OCI-LY1 (cell line): ENCODE data around the gene UXT.

Experiments used
- H2AFZ ChIP-seq: fragments of 200-600 bp; sonication (generic), shearing (Covaris generic); 2 replicates; pipeline ENCODE4 v1.6.0; 2014; ENCODE audit warnings: antibody characterized with exemption, mild to moderate bottlenecking, low read length
- H3F3A ChIP-seq: fragments of 200-600 bp; sonication (generic), shearing (Covaris generic); 2 replicates; pipeline ENCODE4 v1.6.0; 2014; ENCODE audit warnings: mild to moderate bottlenecking, antibody characterized with exemption, low read length, moderate library complexity; ENCODE audit not compliant: insufficient read depth
- H3K27ac ChIP-seq: fragments of 200-600 bp; sonication (generic); 2 replicates; pipeline ENCODE4 v1.5.1; 2014; ENCODE audit warnings: low read length, mixed run types, mild to moderate bottlenecking, low read depth; ENCODE audit not compliant: poor library complexity, severe bottlenecking
- H3K27me3 ChIP-seq: fragments of 200-600 bp; sonication (generic); 2 replicates; pipeline ENCODE4 v1.6.0; 2014; ENCODE audit warnings: antibody characterized with exemption, mild to moderate bottlenecking, low read length, moderate library complexity; ENCODE audit not compliant: insufficient read depth
- H3K36me3 ChIP-seq: fragments of 200-600 bp; sonication (generic); 2 replicates; pipeline ENCODE4 v1.6.1; 2014; ENCODE audit warnings: mild to moderate bottlenecking, antibody characterized with exemption, low read length, moderate library complexity, mixed read lengths; ENCODE audit not compliant: insufficient read depth
- H3K4me1 ChIP-seq: fragments of 200-600 bp; sonication (generic); 2 replicates; pipeline ENCODE4 v1.5.1; 2014; ENCODE audit warnings: mild to moderate bottlenecking, low read length, moderate library complexity; ENCODE audit not compliant: insufficient read depth, severe bottlenecking
- H3K4me2 ChIP-seq: fragments of 200-600 bp; sonication (generic), shearing (Covaris generic); 2 replicates; pipeline ENCODE4 v1.6.1; 2014; ENCODE audit warnings: low read length
- H3K4me3 ChIP-seq: fragments of 200-600 bp; sonication (generic); 2 replicates; pipeline ENCODE4 v1.5.1; 2014; ENCODE audit warnings: low read length, low read depth, mild to moderate bottlenecking, mixed read lengths; ENCODE audit not compliant: poor library complexity, severe bottlenecking
- H3K79me2 ChIP-seq: fragments of 200-600 bp; shearing (Covaris generic); 2 replicates; pipeline ENCODE4 v1.6.1; 2016; ENCODE audit warnings: mixed run types, low read length, mixed read lengths; ENCODE audit not compliant: insufficient read depth
- H3K9ac ChIP-seq: fragments of 200-600 bp; sonication (generic), shearing (Covaris generic); 2 replicates; pipeline ENCODE4 v1.6.1; 2014; ENCODE audit warnings: mild to moderate bottlenecking, low read length, mixed read lengths
- H3K9me2 ChIP-seq: fragments of 200-600 bp; sonication (generic), shearing (Covaris generic); 2 replicates; pipeline ENCODE4 v1.6.1; 2014; ENCODE audit warnings: low read depth, mild to moderate bottlenecking, low read length, mixed read lengths
- H3K9me3 ChIP-seq: fragments of 200-600 bp; shearing (Covaris generic); 2 replicates; pipeline ENCODE4 v1.6.1; 2014; ENCODE audit warnings: low read length, mixed read lengths
- H4K20me1 ChIP-seq: fragments of 200-600 bp; sonication (generic), shearing (Covaris generic); 2 replicates; pipeline ENCODE4 v1.6.0; 2016; ENCODE audit warnings: mild to moderate bottlenecking, low read length; ENCODE audit not compliant: insufficient read depth
- CTCF ChIP-seq: fragments of 200-600 bp; sonication (generic), shearing (Covaris generic); IDR thresholded peaks from 2 replicates; pipeline ENCODE4 v1.5.1; 2017; ENCODE audit warnings: mild to moderate bottlenecking, antibody characterized with exemption, low read length, moderate library complexity, mixed read lengths
- EZH2 ChIP-seq: fragments of 200-600 bp; sonication (generic), shearing (Covaris generic); IDR thresholded peaks from 2 replicates; pipeline ENCODE4 v1.8.0; 2017; ENCODE audit warnings: borderline replicate concordance, mixed run types, mild to moderate bottlenecking, antibody characterized with exemption, low read length, moderate library complexity, mixed read lengths

UXT gene

GRCh38 chrX:47613082-47613481, 45.9 kb downstream of the UXT start:
- TF ChIP-seq EZH2, result no peak
- no peak for TF ChIP-seq CTCF
- Histone ChIP-seq H3F3A (no peaks in the 10 kb centered on the region), H3K9ac (no peak overlapping the region), H3K27ac (no peak overlapping the region), H2AFZ (no peak overlapping the region), H3K4me1 (no peaks in the 10 kb centered on the region), H3K27me3 (no peaks in the 10 kb centered on the region), H4K20me1 (no peaks in the 10 kb centered on the region), H3K9me3 (no peaks in the 10 kb centered on the region), H3K4me2 (no peak overlapping the region), H3K79me2 (no peaks in the 10 kb centered on the region), H3K36me3 (no peaks in the 10 kb centered on the region), H3K9me2 (no peaks in the 10 kb centered on the region), H3K4me3 (no peak overlapping the region)

- no peak for TF ChIP-seq CTCF
- TF ChIP-seq EZH2, result no peak
- H3K27me3 ChIP-seq, result no peaks in the 10 kb centered on the region
Measured at GRCh38 chrX:47612418-47612817, 46.6 kb downstream of the UXT start.

GRCh38 chrX:47611926-47612325, 47.1 kb downstream of the UXT start:
- TF ChIP-seq CTCF, result no peak
- no peak for TF ChIP-seq EZH2
- H3K27me3 ChIP-seq, result no peaks in the 10 kb centered on the region
- no peaks in the 10 kb centered on the region for H3K9me2 ChIP-seq
- H3K4me2 ChIP-seq, result no peak overlapping the region
- no peaks in the 10 kb centered on the region for H4K20me1 ChIP-seq
- H3K27ac ChIP-seq, result no peak overlapping the region
- H3K79me2 ChIP-seq, result no peaks in the 10 kb centered on the region
- H3K9me3 ChIP-seq, result no peaks in the 10 kb centered on the region
- H3F3A ChIP-seq, result no peaks in the 10 kb centered on the region
- H3K36me3 ChIP-seq, result no peaks in the 10 kb centered on the region
- H2AFZ ChIP-seq, result no peak overlapping the region
- no peaks in the 10 kb centered on the region for H3K4me1 ChIP-seq
- H3K9ac ChIP-seq, result no peak overlapping the region
- no peak overlapping the region for H3K4me3 ChIP-seq

More at GRCh38 chrX:47612418-47612817, 46.6 kb downstream of the UXT start:
- no peaks in the 10 kb centered on the region for H3K9me3 ChIP-seq
- H3K4me2 ChIP-seq, result no peak overlapping the region
- H3K79me2 ChIP-seq, result no peaks in the 10 kb centered on the region
- H3K9ac ChIP-seq, result no peak overlapping the region
- no peaks in the 10 kb centered on the region for H3K9me2 ChIP-seq
- no peak overlapping the region for H3K27ac ChIP-seq
- H2AFZ ChIP-seq, result no peak overlapping the region
- H3K4me3 ChIP-seq, result no peak overlapping the region
- no peaks in the 10 kb centered on the region for H3K4me1 ChIP-seq
- H3K36me3 ChIP-seq, result no peaks in the 10 kb centered on the region
- no peaks in the 10 kb centered on the region for H4K20me1 ChIP-seq
- H3F3A ChIP-seq, result no peaks in the 10 kb centered on the region
